ENCODE results near the gene PNPLA2. TPM values are rescaled to one million over a fixed set of nuclear protein-coding genes. Genes with fewer than 3 reads are reported as not detected.

PNPLA2 gene
- total and polyA plus RNA-seq, 2 of the 8 experiments (the other 6 are each of a cell fraction or from before 2014, with no cell fraction given) = 30.9 to 62.1 TPM

- no peak overlapping the region for H2AFZ ChIP-seq (ENCODE audit: low read length)
- H3K79me2 ChIP-seq (ENCODE audit: control insufficient read depth in 1 of 2, insufficient read depth in 2 of 2, low read length in 2 of 2) = no peaks in the 10 kb centered on the region
- H2AK5ac ChIP-seq (ENCODE audit: low read depth, low read length) = no peak overlapping the region
- H3K9ac ChIP-seq (replicated peaks in 1 of 4; ENCODE audit: extremely low read depth in 1 of 4, low read depth in 3 of 4, low read length in 3 of 4) = no peak overlapping the region
- H2BK12ac ChIP-seq (ENCODE audit: low read depth, low read length) = no peak overlapping the region
- no peaks in the 10 kb centered on the region for H3K23me2 ChIP-seq (ENCODE audit: low read depth, low read length)
- DNase-seq (ENCODE audit: low read depth in 1 of 2, low spot score in 2 of 2) (no peak), FAIRE-seq (no peak)
- H3K4ac ChIP-seq (replicated peaks; ENCODE audit: insufficient read length, low read depth, low read length) = no peak overlapping the region
- no peak overlapping the region for H2BK5ac ChIP-seq (ENCODE audit: low read depth, low read length)
- no peak overlapping the region for H4K5ac ChIP-seq (ENCODE audit: insufficient read length, low read depth, low read length)
- H3K36me3 ChIP-seq (ENCODE audit: control insufficient read depth in 2 of 4, insufficient read depth in 4 of 4, low read length in 3 of 4) = no peaks in the 10 kb centered on the region; a peak in 1 of 8 replicates
- no peak overlapping the region for H3K23ac ChIP-seq (ENCODE audit: insufficient read length)
- no peak overlapping the region for H4K91ac ChIP-seq (replicated peaks; ENCODE audit: insufficient read length, low read length)
- no peak overlapping the region for H3K27ac ChIP-seq (ENCODE audit: low read depth, low read length)
- H2BK120ac ChIP-seq (replicated peaks; ENCODE audit: low read depth, low read length) = no peak overlapping the region
- no peak overlapping the region for H3K56ac ChIP-seq (replicated peaks; ENCODE audit: insufficient read length, low read depth, low read length)
- TF ChIP-seq NRF1 (IDR thresholded peaks at IDR 0.05; ENCODE audit: low read depth, low read length) (no peak), TBP (IDR thresholded peaks at IDR 0.05; ENCODE audit: low read depth, low read length) (no peak), FOSL1 (IDR thresholded peaks at IDR 0.05; ENCODE audit: insufficient read depth, low read depth, low read length) (no peak)
- TF ChIP-seq, protein P1, sequence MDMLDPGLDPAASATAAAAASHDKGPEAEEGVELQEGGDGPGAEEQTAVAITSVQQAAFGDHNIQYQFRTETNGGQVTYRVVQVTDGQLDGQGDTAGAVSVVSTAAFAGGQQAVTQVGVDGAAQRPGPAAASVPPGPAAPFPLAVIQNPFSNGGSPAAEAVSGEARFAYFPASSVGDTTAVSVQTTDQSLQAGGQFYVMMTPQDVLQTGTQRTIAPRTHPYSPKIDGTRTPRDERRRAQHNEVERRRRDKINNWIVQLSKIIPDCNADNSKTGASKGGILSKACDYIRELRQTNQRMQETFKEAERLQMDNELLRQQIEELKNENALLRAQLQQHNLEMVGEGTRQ (IDR thresholded peaks at IDR 0.05; ENCODE audit: low read length) = no peak
- WGBS, 2 experiments (ENCODE audit: extremely low coverage in 1 of 2, insufficient coverage in 1 of 2, insufficient read length in 1 of 2, insufficient replicate concordance in 2 of 2, low coverage in 1 of 2, low lambda C conversion rate in 2 of 2, missing lambda C conversion rate in 1 of 2) = 95% methylated on average over 14 of the region's 14 CpGs; no CpG with 5 or more reads in 1 of the 2 experiments
- peaks cover 0 to 2% (median 0%) of the 10 kb centered on the region in 4 experiments; a peak in 1 of 7 replicates for H3K27me3 ChIP-seq (replicated peaks in 1 of 4; ENCODE audit: control insufficient read depth in 3 of 4, extremely low read depth in 1 of 4, insufficient read depth in 3 of 4, low read length in 3 of 4)
- peak overlapping the region; percentile 68 for H4K8ac ChIP-seq (ENCODE audit: extremely low read depth, insufficient read depth, low read length)
- ChIA-PET CTCF (ENCODE audit: partially characterized antibody) (interaction anchor here (1.2 to 10.5 kb wide), 5 partner anchors 15 to 190 kb away, joined by 3 to 74 read pairs (median 8); partner anchors contain the start of gene TSPAN4), POLR2A (ENCODE audit: partially characterized antibody) (interaction anchor here (0.7 to 13.8 kb wide), 7 partner anchors 10 to 49 kb away, joined by 3 to 234 read pairs (median 5); partner anchors contain the start of genes CD151, POLR2L and TSPAN4)
- no peak overlapping the region for H2BK15ac ChIP-seq (ENCODE audit: low read length)
- no peak overlapping the region for H2BK20ac ChIP-seq (ENCODE audit: low read length)
- no peak overlapping the region for H3K4me3 ChIP-seq (ENCODE audit: extremely low read depth in 1 of 4, insufficient read depth in 2 of 4, low read depth in 3 of 4, low read length in 4 of 4)
- H3K4me2 ChIP-seq (ENCODE audit: insufficient read depth in 1 of 2, low read depth in 2 of 2, low read length in 2 of 2) = no peak overlapping the region
- H3K18ac ChIP-seq (ENCODE audit: extremely low read depth, low read length) = no peak overlapping the region
- no peaks in the 10 kb centered on the region for H3K9me3 ChIP-seq (ENCODE audit: insufficient read depth in 2 of 2, low read depth in 1 of 2, low read length in 1 of 2)
- H3K4me1 ChIP-seq (replicated peaks in 1 of 4; ENCODE audit: control insufficient read depth in 3 of 4, insufficient read depth in 4 of 4, low read length in 3 of 4) = peaks cover 0 to 33% (median 29%) of the 10 kb centered on the region in 4 experiments; a peak in 6 of 7 replicates
- no peak overlapping the region for H3K14ac ChIP-seq (ENCODE audit: insufficient read length)
- peaks cover 10 to 52% of the 10 kb centered on the region in 2 experiments for H4K20me1 ChIP-seq (replicated peaks in 1 of 2; ENCODE audit: control insufficient read depth in 1 of 2, insufficient read depth in 2 of 2, low read length in 2 of 2)
- peaks cover 3% of the 10 kb centered on the region for H3K79me1 ChIP-seq (ENCODE audit: low read depth, low read length)
Measured at GRCh38 chr11:861105-861479, 42.4 kb downstream of the PNPLA2 start.

All from H1 (cell line).